Measurements from ENCODE around the gene TPM2.

The TPM2 gene

DNA sequence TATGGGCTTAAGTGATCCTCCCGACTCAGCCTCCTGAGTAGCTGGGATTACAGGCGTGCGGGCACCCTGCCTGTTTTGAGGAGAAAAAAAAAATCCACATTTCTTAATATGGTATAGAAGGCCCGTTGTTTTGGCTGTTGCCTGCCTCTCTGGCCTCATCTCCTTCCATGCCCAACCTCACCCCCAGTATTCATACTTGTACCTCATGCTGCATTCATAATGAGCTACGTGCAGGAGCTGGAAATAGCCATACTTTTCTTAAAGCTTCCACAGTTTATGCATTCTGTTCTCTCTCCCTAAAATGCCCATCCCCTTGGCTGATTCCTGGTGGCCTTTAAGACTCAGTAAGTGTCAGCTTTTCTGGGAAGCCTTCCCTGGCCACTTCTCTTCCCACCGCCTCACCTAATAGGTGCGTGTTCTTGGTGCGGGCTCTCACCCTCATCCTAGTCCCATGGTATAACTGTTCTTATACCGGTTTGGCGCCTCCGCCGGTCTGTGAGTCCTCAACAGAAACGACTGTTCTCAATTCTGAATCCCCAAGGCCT, 2.1 kb upstream of the TPM2 start:
- DNase-seq: no peak

DNA sequence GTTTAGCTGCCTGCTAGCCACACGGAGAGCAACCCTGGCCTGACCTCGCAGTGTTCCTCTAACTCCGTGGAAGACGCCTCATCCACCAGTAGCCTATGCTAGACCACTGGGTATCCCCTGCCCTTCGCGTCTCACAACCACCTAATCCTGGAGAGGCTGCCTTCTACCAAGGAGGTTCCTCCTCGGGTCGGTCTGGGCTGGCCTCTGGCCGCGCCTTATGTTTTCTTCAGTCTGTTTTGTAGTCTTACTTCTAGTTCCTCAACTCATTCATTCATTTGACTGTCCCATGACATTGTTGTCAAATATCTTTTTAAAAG, 1.6 kb upstream of the TPM2 start:
- DNase-seq: no peak

DNA sequence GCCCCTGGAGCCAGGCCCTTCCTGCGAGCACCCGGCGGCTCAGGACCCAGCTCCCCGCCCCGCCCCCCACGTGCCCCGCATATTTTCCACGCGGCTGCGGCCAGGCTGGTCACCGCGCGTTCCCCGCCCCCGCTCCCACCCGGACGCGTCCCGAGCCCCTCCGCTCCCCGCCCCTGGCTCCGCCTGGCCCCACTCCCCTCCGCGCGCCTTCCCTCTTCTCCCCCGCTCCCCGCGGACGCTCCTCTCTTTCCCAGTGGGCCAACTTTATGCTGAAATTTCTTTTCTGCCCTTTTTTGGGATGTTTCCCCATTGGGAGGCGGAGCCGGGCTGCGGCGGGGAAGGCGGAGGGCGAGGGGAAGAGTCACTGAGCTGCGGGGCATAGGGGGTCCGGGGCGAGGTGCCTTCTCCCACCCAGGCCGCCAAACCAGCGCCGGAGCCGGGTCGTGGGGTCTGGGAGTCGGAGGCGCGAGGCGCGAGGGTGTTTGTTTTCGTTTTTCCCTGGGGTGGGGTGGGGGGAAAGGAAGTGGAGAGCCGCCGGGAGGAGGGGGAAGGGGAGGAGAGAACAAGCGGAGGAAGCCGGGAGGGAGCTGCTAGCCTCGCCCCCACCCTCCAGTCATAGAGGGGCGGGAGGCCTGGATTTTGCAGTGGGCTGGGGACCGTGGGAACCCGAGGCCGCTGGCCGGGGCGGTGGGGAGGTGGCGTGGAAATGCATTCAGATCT, 1.0 kb upstream of the TPM2 start:
- DNase-seq: no peak

- DNase-seq: no peak
Measured at GRCh38 chr9:35690294-35690613, 529 bp upstream of the TPM2 start.

GRCh38 chr9:35688558-35689541, 875 bp downstream of the TPM2 start:
- no peak for DNase-seq

- no peak for DNase-seq
Measured at GRCh38 chr9:35687972-35688557, 1.7 kb downstream of the TPM2 start.

DNA sequence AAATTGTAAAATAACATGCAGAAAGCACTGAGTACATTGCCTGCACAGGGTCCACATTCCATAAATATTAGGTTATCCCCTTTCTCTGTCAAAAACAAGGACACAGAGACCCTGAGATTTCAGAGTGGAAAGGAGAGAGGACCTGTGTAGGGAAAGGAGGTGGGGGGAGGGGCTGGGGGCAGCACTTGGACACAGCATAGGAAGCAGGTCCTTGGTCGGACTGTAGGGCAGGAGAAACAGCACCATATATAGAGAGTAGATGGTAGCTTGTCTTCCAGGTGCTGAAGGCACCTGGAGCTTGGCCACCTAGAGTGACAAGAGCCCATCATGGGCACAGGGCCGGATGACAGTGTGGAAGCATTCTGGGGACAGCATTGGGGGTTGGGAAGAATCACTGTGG, 2.4 kb downstream of the TPM2 start:
- no peak for DNase-seq

DNA sequence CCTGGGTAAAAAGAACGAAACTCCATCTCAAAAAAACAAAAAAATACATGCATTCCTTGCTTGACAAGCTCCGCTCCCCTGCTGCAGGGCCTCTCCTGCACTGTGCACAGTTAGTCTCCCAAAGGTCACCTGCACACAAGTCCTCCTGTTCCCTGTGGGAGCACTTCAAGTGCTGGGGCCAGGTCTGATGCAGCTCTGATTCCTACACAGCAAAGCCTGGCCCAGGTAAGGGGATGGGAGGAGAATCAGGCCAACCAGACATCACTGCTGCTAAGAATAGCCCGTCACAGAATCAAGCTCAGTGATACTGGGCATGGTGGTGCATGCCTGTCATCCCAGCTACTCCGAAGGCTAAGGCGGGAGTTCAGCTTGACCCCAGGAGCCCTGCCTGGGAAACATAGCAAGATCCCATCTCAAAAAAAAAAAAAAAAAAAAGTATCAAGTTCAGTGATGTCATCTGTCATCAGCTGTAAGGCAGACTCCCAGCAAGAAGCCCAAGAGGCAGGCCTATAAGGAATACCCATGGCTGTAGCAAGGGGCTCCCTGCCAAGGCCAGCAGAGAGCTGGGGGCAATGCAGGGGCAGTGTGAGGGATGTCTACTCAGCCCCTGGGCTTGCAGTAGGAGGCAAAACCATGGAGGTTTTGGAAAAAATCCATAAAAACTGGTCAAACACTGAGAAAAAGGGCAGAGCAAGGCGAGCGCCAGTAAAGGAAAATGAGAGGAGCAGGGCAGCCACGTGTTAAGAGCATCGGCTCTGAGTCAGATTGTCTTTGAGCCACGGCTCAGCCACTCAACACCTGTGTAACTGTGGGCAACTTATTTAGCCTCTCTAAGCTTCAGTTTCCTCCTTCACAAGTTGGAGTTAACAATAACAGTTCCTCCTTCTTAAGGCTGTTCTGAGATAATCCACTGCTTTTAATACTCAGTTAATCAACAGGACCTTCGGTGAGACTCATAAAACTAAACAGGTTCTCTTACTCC, 3.2 kb downstream of the TPM2 start:
- no peak for DNase-seq

GRCh38 chr9:35685506-35685905, 4.2 kb downstream of the TPM2 start:
- no peak for DNase-seq

DNA sequence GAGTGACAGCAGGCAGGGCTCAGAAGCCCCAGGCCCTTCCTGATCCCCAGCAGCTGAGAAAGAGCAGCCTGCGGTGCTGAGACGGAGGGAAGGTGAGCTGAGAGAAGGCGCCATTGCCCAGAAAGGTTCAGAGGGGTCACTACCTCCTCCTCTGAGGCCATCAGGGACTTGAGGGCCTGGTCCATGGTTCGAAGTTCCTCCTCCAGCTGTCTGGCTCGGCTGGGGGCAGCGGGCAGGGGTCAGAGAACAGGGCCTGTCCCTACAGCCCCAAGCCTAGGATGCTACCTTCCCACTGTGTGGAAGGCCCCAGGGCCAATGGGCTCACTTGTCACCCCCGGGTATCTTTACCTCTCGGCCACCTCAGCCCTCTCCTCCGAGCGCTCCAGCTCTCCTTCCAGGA, 4.8 kb downstream of the TPM2 start:
- DNase-seq: no peak

DNA sequence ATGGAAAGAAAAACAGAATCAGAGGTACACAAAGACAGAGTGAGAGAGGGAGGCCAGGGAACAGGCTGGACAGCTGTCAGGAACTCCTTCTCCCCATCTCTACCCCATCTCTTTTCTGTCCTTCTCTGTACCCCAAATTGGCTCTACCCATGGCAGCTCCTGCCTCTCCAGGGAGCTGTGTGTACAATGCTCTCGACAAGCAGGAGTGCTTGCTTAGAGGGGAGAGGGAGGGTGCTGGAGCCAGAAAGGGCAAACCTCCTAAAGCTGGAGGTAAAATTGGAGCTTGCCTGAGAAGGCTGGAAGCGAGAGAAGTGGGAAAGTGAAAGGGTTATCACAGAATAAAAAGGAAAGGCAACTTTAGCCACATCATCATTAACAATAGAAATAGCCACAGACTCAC, 6.4 kb downstream of the TPM2 start:
- no peak for DNase-seq

DNA sequence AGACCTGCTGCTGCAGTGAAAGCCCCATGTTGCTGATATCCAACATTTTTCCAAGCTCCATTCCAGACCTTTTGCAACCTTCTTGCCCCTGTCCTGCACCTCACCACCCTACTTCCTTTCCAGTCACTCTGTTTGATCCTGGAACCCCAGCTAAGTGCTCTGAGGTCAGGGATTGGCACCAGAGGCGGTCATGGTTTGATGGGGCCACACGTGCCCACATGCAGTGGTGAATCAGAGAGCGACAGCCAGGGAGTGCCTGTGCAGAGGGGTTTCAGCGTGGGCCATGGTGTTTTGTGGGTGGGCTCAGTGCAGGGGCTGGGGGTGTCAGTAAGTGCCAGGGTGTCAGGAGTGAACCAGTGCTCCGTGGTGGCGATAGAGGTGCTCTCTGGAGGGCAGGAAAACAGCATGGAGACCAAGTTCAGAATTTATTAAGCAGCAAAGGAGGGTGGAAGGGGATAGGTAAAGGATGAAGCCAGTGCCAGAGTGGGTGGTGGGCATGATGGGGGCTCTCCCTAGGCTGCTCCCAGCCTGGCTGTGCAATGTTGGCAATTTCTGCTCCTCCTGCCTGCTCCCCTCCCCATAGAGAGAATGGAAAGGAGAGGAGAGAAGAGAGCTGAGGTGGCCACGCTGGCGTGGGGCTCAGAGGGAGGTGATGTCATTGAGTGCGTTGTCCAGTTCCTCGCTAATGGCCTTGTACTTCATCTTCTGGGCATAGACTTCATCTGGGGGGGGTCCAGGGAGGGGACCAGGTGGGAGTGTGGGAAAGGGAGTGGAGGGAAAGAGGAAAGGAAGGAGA, 7.0 kb downstream of the TPM2 start:
- DNase-seq: no peak

DNA sequence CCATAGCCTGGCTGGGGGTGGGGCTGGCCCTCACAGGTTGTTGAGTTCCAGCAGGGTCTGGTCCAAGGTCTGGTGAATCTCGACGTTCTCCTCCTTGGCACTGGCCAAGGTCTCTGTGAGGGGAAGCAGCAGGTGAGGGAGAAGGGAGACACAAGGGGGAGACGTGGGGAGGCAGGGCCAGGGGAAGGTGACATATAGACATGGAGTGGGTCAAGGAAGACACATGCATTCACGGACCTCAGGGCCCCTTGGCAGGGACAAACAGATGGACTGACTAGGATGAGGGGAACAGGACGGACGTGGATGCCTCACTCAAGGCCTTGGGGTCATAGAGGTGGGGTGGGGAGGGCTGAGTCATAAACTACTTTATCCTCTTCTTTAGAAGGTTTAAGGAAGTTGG, 7.7 kb downstream of the TPM2 start:
- DNase-seq: no peak

DNA sequence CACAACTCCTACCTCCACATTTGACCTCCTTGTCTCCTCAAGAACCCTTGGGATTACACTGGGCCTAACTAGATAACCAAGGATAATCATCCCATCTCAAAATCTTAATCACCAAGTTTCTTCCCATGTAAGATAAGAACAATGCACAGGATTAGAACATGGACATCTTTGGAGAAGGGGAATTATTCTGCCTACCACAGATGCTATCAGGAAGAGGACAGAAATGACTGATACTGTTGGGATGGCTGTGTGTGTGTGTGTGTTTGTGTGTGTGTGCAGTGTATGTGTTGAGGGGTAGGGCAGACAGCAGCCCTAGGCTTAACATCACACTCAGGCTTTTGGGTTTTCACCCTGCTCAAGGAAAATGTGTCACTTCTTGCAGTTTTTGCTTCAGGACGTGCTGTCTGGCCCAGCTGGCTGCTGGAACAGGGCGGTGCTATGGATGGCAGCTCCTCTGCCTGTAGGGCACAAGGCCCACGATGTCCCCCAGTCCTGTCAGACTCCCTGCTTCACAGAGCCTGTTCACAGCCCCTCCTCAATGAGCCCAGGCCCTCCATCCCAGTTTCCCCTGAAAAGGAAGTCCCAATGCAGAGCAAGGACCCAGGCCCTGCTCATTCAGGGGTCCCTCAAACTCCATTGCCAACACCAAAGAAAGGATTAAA, 8.3 kb downstream of the TPM2 start:
- no peak for DNase-seq

- DNase-seq: no peak
Measured at GRCh38 chr9:35680331-35681105, 9.2 kb downstream of the TPM2 start.

DNA sequence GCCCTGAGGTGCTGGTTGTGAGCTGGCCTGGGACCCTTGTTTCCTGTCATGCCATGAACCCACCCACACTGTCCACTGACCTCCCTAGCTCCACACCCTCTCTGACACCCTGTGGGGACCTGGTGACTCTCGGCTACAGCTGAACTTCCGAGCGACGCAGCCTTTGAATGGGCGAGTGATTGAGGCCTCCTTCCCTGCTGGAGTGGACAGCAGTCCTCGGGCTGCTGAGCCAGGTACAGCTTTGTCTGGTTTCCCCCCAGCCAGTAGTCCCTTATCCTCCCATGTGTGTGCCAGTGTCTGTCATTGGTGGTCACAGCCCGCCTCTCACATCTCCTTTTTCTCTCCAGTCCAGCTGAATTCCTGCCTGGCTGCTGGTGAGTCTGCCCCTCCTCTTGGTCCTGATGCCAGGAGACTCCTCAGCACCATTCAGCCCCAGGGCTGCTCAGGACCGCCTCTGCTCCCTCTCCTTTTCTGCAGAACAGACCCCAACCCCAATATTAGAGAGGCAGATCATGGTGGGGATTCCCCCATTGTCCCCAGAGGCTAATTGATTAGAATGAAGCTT, 9.9 kb downstream of the TPM2 start:
- no peak for DNase-seq

- no peak for DNase-seq
Measured at GRCh38 chr9:35679091-35679490, 10.6 kb downstream of the TPM2 start.

- DNase-seq: no peak
Measured at GRCh38 chr9:35675732-35676392, 13.9 kb downstream of the TPM2 start.

- no peak for DNase-seq
Measured at GRCh38 chr9:35675204-35675603, 14.5 kb downstream of the TPM2 start.

GRCh38 chr9:35674025-35674361, 15.7 kb downstream of the TPM2 start:
- DNase-seq: no peak

All from NCI-H187 treated with DMSO at 0.1 percent for 48 hours (cell line).